Measurements from ENCODE around the gene MYO18B.
"Not testable (repeated sequence)": the region's sequence is repeated elsewhere in the genome, so short reads cannot be mapped to it uniquely, and the experiment has no call there.

The MYO18B gene

GRCh38 chr22:25955323-25955722 is 213.3 kb downstream of the MYO18B start:
- no peak for DNase-seq

GRCh38 chr22:25956801-25957200 is 214.8 kb downstream of the MYO18B start:
- no peak for DNase-seq

DNA sequence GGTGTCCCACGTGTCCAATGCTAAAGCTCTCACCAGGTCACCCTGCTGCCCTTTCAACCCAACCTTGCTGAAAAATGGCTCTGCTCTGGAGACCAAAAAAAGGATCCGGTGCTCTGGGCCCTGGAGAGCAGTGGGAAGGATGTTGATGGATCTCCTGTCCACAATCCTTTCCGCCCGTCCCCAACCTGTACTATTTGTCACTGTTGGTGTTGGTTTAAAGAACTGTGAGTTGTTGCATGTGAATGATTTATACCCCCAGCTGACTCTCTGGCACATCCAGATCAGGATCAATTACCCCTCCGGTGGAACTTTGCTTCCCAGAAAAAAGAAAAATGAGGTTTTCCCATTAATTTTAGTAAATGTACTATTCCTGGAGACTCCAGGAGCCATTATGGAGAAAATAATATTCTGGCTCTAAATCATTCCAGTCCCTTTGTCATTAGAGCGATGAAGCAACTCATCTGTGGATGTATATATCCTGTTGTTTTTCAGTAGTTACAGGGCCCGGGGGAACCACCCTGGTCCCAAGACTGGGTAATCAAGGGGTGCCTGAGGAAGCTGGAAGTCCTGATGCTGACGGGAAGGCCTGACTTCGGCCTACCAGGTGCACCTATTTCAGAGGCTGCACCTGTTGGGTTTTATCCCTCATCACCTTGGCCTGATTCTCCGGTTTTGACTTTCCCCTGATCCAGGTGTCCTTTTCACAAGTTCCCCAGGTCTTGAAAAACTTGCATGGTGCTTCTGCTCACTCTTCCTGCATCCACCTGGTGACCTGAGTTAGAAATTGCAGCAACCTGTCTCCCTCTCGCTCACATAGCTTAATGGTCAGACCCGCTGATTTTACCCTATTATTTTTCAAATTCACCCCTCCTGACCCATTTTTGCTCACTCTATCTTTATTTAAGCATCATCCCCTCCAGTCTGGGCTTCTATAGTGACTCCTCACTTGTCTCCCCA is 218.1 kb downstream of the MYO18B start:
- DNase-seq: no peak

- no peak for DNase-seq
Observed at GRCh38 chr22:25961699-25962098, 219.7 kb downstream of the MYO18B start.

DNA sequence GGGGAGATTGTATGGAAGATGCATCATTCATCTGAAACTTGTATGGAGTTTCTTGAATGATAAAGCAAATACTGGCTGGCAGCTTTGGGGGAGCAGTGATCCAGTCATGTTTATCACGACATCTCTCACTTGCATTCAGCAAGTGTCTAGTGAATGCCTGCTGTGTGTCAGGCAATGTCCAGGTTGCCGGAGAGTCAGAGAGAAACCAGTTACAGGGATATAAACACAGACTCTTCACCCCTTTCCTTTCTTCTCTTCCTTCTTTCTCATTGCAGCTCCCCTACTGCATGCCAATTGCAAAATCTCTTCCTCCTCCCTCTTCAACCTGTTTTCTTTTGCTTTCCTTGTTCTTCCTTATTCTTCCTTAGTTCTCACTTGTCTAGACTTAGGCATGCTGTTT is 220.7 kb downstream of the MYO18B start:
- no peak for DNase-seq

DNA sequence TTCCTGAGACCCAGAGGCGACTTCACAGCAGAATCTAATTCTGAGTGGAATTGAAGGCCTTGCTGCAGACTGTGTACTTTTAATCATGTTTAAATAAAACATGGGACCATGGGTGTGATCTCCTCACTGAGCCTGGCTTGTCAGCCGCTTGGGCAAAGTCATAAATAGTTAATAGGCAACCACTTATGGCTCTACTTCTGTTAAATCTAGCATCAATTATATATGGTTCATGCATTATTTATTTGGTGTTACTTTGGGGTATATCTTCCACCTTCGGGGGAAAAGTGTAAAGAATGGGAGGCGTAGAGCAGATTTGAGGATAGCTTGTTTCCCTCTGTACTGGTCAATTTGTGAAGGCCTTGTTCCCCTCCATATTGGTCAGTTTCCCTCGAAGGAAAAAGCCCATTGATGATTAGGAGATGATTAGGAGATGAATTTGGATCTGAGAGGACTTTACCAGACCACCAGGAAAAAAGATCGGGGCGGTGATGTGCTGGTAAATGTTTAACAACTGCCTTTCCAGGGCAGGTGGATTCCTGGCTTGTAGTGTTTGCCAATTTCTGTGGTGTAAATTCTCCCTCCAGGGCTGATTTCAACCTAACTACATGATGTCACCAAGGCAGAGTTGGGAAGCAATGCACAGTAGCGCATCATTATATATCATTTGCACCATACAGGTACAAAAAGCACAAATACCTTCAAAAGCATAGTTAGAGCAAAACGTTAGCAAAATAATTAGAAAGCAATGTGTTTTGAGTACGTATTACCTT is 223.2 kb downstream of the MYO18B start:
- DNase-seq: no peak

DNA sequence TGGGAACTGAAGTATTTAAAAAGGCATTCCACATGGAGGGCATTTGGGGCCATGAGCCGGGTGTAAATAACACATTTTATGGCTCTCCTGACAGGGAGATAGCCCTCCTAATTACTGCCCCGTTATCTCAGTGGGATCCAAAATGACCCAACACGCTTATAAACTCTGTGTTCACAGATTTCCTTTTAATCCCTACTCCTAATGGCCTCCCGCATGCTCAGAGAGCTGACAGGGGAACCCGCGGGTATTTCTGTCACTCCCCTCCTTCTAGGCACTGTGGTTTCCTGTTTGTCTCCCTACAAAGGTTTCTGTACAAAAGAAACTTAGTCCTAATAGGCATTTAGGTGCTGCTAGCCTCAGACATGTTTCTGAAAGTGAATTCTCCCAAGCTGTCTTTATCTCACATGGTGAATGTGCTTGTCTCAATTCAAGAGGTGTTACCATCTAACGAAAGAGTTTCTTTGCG is 224.5 kb downstream of the MYO18B start:
- no peak for DNase-seq

GRCh38 chr22:25969286-25969685 is 227.3 kb downstream of the MYO18B start:
- no peak for DNase-seq

DNA sequence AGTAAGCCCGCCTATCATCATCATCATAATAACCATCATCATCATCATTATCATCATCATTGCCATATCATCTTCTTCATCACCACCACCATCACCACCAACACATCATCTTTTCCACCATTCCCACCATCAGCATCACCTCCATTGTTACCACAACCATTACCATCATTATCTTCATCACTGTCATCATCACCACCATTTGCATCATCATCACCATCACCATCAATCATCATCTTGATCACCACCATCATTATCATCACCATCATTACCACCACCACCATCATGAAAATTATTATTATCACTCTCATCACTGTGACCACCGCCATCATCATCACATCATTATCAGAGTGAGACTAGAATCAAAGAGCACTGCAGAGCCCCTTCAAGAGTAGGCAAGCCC is 227.9 kb downstream of the MYO18B start:
- DNase-seq: no peak

- no peak for DNase-seq
Observed at GRCh38 chr22:25970374-25970911, 228.5 kb downstream of the MYO18B start.

DNA sequence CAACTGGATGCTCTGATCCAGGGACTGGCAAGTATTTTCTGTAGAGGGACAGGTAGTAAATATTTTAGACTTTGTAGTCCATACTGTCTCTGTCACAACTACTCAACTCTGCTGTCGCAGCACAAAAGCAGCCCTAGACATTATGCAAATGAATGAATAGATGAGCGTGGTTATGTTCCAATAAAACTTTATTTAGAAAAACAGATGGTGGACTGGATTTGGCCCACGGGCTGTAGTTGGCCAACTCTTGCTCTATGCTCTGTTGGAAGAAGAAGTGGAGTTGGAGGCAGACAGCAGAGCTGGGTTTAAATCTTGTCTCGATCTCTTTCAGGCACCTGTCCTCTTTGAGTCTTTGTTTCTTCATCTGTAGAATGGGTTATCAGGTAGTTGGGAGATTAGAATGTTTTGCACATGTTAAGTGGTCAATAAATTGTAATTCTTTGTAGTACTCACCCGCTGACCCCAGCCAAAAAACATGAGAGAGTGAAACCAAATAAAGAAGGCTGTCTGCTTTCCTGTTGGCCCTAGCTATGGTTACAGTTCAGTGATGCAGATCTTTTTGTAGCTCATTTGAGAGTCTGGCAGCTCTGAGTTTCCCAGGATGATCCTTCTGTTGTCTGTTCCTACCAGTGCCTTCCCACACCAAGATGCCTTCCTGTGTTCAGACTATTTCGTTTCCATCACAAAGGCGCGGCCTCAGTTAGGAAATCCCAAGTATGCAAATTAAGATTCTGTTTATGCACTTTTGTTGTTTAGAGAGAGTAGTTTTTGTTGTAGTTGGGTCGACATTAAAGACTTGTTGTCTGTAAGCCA is 229.2 kb downstream of the MYO18B start:
- no peak for DNase-seq

GRCh38 chr22:25972397-25972796 is 230.4 kb downstream of the MYO18B start:
- no peak for DNase-seq

DNA sequence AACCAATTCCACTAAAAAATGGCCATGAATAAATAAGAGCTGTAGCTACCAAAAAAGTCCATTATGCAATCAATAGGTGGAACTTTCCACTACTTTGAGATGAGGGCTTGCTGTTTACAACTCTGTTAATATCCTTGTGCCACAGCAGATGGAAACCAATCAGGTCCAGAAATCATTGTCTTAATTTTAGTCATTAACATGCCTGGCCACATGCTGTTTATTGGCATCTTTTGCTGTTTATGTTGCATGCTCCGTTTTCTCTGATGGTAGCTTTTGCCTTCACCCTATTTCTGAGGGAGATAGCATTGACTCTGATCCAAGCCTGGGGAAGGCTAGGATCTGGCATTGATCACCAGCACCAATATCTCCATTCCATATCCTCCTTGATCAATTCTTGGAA is 234.4 kb downstream of the MYO18B start:
- DNase-seq: no peak

DNA sequence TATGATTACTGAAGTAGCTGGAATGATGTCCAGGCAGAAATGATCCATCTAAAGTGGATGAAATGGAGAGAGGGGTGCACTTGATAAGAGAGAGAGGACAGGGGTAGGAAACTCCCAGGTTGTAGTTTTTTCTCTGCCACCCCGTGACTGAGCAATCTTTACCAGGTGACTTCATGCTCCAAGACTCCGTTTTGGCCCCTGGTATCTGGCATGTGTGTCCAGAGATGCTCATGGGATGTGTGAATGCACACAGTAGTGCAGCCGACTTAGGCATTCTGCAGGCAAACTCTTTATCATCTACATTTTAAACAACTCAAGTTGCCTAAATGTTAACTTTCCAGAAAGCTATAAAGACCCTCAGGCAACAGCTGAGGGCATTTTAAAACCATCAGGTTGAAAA is 238.0 kb downstream of the MYO18B start:
- DNase-seq: no peak

DNA sequence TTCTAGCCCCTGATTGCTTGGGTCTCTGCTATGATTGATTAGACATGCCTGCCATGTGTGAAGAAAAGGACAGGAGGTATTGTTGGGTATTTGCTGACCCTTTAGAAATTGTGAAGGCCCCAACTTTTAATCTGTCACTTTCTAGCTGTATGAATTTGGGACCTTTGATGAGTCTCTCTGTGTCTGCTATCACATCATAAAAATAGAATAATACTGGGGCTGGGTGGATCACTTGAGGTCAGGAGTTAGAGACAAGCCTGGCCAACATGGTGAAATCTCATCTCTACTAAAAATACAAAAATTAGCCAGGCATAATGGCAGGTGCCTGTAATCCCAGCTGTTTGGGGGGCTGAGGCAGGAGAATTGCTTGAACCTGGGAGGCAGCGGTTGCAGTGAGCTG is 242.9 kb downstream of the MYO18B start:
- not testable (repeated sequence) for DNase-seq

DNA sequence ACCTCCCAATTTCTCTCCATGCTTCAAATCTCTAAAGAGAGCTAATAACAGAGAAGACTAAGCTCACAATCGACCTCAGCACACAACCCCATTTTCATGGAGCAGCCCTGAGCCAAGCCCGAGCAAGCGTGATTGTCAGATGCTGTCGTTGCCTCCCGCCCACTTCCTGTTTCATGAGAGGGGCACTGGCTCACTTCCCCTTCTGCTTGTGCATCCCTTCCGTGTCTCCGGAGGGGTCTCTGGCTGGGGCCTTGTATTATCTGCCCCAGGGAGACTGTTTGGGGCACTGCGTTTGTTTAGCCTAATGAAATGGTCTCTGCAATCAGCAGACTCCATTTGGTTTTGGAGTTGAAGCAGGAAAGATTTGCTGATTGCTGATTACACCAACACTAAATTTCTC is 246.0 kb downstream of the MYO18B start:
- no peak for DNase-seq

DNA sequence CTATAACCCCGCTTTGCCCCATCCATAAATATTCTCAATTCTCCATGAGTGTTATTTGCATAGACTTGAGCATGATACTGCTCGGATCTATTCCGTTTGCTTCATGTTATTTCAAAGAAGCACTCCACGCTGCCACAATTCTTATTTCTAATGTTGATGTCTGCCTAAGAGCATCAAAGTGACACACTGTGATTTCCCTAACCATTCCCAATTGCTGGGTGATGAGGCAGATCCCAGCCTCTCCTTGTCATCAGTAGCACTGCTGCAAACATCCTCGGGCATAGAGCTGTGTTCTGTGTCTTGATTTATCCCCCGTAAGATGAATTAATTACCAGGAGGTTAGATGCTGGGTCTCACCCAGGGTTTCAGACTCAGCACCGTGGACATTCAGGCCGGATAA is 249.0 kb downstream of the MYO18B start:
- DNase-seq: no peak

- no peak for DNase-seq
Observed at GRCh38 chr22:25992331-25992730, 250.3 kb downstream of the MYO18B start.

DNA sequence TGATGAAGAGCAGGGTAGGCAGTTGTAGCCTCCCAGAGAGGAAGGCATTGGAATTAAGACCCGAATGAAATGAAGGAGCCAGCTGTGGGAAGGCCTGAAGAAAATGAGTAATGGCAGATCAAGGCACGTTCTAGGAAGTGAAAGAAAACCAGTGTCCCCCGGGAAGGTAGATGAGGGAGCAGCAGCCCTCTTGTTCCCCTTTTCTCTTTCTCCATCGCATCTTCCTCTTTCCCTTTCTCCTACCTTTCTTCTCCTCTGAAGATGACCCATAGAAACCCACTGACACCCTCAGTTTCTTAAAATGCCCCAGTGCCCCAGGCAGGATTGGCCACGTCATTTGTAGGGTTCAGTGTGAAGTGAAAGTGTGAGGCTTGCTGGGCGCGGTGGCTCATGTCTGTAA is 254.7 kb downstream of the MYO18B start:
- DNase-seq: no peak

GRCh38 chr22:25997886-25998775 is 256.1 kb downstream of the MYO18B start:
- no peak for DNase-seq

- DNase-seq: no peak
Observed at GRCh38 chr22:26002456-26002855, 260.5 kb downstream of the MYO18B start.

GRCh38 chr22:26004477-26004876 is 262.5 kb downstream of the MYO18B start:
- DNase-seq: no peak
